HepG2 (cell line): ENCODE results near the gene CXorf38. TPM values are rescaled to one million over a fixed set of nuclear protein-coding genes. Genes with fewer than 3 reads are reported as not detected.

Source experiments
- EEA1 ChIP-seq: sonication (generic); formaldehyde crosslinking; IDR thresholded peaks from 2 replicates; pipeline ENCODE4 v1.5.1; 2020; ENCODE audit warnings: mild to moderate bottlenecking, missing genetic modification reagents, borderline replicate concordance
- FOSL2 ChIP-seq: sonication (generic); formaldehyde crosslinking; IDR thresholded peaks from 2 replicates; pipeline ENCODE4 v1.4.0; 2020; ENCODE audit warnings: missing genetic modification reagents
- GATAD1 ChIP-seq: IDR thresholded peaks from 2 replicates; pipeline ENCODE4 v1.6.1; 2016; ENCODE audit warnings: missing genetic modification reagents, missing compliant biosample characterization
- GPN1 ChIP-seq: sonication (generic); formaldehyde crosslinking; IDR thresholded peaks from 2 replicates; pipeline ENCODE4 v1.5.1; 2020; ENCODE audit warnings: missing genetic modification reagents, borderline replicate concordance
- NAIF1 ChIP-seq: sonication (generic); formaldehyde crosslinking; IDR thresholded peaks from 2 replicates; pipeline ENCODE4 v1.5.0; 2020; ENCODE audit warnings: mild to moderate bottlenecking, missing genetic modification reagents, borderline replicate concordance
- PHF21A ChIP-seq: sonication (generic); formaldehyde crosslinking; IDR thresholded peaks from 2 replicates; pipeline ENCODE4 v1.5.0; 2020; ENCODE audit warnings: mild to moderate bottlenecking, missing genetic modification reagents
- POLR2AphosphoS5 ChIP-seq: IDR thresholded peaks from 2 replicates; pipeline ENCODE4 v1.6.1; 2012; ENCODE audit warnings: low read depth, low read length
- RBAK ChIP-seq: sonication (generic); formaldehyde crosslinking; IDR thresholded peaks from 2 replicates; pipeline ENCODE4 v1.5.1; 2020; ENCODE audit warnings: mild to moderate bottlenecking, missing genetic modification reagents
- RBFOX2 ChIP-seq: fragments of 200-400 bp; formaldehyde crosslinking; IDR thresholded peaks from 2 replicates; pipeline ENCODE4 v1.6.1; 2017; ENCODE audit warnings: low read depth, mild to moderate bottlenecking, low read length
- RXRA ChIP-seq: sonication (generic); formaldehyde crosslinking; IDR thresholded peaks from 2 replicates; pipeline ENCODE4 v1.5.1; 2020; ENCODE audit warnings: missing genetic modification reagents
- SALL1 ChIP-seq: sonication (generic); formaldehyde crosslinking; IDR thresholded peaks from 2 replicates; pipeline ENCODE4 v1.8.0; 2022; ENCODE audit warnings: mild to moderate bottlenecking, missing genetic modification reagents
- ZNF350 ChIP-seq: sonication (generic); formaldehyde crosslinking; IDR thresholded peaks from 2 replicates; pipeline ENCODE4 v1.4.0; 2020; ENCODE audit warnings: mild to moderate bottlenecking, low read depth, missing genetic modification reagents, borderline replicate concordance
- ZNF484 ChIP-seq: sonication (generic); formaldehyde crosslinking; IDR thresholded peaks from 2 replicates; pipeline ENCODE4 v1.5.1; 2020; ENCODE audit warnings: mild to moderate bottlenecking, low read depth, missing genetic modification reagents, borderline replicate concordance
- ZNF747 ChIP-seq: sonication (generic); formaldehyde crosslinking; IDR thresholded peaks from 2 replicates; pipeline ENCODE4 v1.8.1; 2023; ENCODE audit warnings: missing genetic modification reagents, mild to moderate bottlenecking, borderline replicate concordance
- polyA plus RNA-seq, 8 experiments: library from polyadenylated mRNA; depleted of rRNA in 3 of 8; stranded (reverse) in 7 of 8; unstranded in 1 of 8; fragments of >200 nt; fragmentation: Illumina TruSeq in 4 of 8; extraction: Trizol in 4 of 8; gene quantifications; 2 replicates each; pipeline versions ENCODE4 v1.2.1 to v1.2.3, GENCODE V29; 2011 to 2016; ENCODE audit warnings: low read depth in 4 of 8, missing spikeins in 1 of 8, mixed read lengths in 1 of 8; ENCODE audit not compliant: insufficient read depth in 1 of 8
- total RNA-seq, 5 experiments: library from RNA; depleted of rRNA; stranded (reverse); fragments of >200 nt; fragmentation: Illumina TruSeq; extraction: Trizol; gene quantifications; 2 replicates each; pipeline ENCODE4 v1.2.3, GENCODE V29; 2016; ENCODE audit warnings: low read depth in 1 of 5
- TF ChIP-seq, protein P1 (sequence below): sonication (generic); formaldehyde crosslinking; IDR thresholded peaks from 2 replicates; pipeline ENCODE4 v1.5.0; 2020; ENCODE audit warnings: mild to moderate bottlenecking, missing genetic modification reagents
- TF ChIP-seq, protein P2 (sequence below): IDR thresholded peaks from 2 replicates; pipeline ENCODE4 v1.6.1; 2016; ENCODE audit warnings: low read depth, missing genetic modification reagents, missing compliant biosample characterization
- TF ChIP-seq, protein P3 (sequence below): sonication (generic); formaldehyde crosslinking; IDR thresholded peaks from 2 replicates; pipeline ENCODE4 v1.4.0; 2020; ENCODE audit warnings: missing genetic modification reagents, borderline replicate concordance
- TF ChIP-seq, protein P4 (sequence below): sonication (generic); formaldehyde crosslinking; IDR thresholded peaks from 2 replicates; pipeline ENCODE4 v1.4.0; 2020; ENCODE audit warnings: missing genetic modification reagents

Gene CXorf38
- total and polyA plus RNA-seq, 2 of the 13 experiments (the other 11 are each of a cell fraction or from before 2014, with no cell fraction given): 4.6 to 6.7 TPM

DNA sequence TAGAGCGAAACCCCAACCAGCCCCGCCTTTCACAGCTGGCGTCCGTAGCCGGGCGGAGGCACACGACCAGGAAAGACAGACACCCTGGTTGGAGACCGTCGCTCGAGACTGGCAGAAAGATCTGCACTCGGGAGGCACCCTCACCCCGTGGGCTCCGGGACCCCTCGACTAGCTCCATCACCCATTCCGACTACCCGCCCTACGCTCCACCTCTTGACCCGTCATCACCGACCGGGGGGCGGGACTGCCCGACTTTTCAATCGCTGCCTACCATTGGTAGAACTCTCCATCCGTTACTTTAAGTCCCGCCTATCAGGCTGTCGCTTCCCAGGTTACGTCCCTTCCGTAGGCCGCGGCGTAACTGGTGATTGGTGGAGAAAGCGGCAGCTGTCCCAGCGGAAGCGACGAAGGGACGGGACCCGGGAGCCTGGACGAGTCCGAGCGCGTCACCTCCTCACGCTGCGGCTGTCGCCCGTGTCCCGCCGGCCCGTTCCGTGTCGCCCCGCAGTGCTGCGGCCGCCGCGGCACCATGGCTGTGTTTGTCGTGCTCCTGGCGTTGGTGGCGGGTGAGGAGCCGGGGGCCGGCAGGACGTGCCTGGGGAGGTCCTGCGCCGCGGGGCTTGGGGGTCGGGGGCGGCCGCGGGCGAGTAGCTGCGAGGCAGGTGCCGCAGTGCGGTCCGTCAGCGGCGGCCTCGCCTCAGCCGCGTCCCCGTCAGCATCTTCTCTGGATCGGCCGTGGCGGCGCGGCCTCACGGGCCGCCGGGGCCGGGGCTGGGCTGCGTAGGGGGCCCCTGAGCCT lies 66.6 kb downstream of the CXorf38 start, which contains the start of gene ATP6AP2 (continued):
- TF ChIP-seq, protein P1, sequence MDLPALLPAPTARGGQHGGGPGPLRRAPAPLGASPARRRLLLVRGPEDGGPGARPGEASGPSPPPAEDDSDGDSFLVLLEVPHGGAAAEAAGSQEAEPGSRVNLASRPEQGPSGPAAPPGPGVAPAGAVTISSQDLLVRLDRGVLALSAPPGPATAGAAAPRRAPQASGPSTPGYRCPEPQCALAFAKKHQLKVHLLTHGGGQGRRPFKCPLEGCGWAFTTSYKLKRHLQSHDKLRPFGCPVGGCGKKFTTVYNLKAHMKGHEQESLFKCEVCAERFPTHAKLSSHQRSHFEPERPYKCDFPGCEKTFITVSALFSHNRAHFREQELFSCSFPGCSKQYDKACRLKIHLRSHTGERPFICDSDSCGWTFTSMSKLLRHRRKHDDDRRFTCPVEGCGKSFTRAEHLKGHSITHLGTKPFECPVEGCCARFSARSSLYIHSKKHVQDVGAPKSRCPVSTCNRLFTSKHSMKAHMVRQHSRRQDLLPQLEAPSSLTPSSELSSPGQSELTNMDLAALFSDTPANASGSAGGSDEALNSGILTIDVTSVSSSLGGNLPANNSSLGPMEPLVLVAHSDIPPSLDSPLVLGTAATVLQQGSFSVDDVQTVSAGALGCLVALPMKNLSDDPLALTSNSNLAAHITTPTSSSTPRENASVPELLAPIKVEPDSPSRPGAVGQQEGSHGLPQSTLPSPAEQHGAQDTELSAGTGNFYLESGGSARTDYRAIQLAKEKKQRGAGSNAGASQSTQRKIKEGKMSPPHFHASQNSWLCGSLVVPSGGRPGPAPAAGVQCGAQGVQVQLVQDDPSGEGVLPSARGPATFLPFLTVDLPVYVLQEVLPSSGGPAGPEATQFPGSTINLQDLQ (CRISPR knock-in tag): no peak
- no peak for TF ChIP-seq GPN1
- no peak for TF ChIP-seq ZNF350 (CRISPR knock-in tag)
- TF ChIP-seq RXRA (CRISPR knock-in tag): no peak
- no peak for TF ChIP-seq RBAK (CRISPR knock-in tag)
- TF ChIP-seq EEA1 (CRISPR knock-in tag): 0 out of 2 replicates have a peak, but pooled peaks have one; percentile 38
- no peak for TF ChIP-seq ZNF747 (CRISPR knock-in tag)
- TF ChIP-seq ZNF484: no peak
- TF ChIP-seq, protein P2, sequence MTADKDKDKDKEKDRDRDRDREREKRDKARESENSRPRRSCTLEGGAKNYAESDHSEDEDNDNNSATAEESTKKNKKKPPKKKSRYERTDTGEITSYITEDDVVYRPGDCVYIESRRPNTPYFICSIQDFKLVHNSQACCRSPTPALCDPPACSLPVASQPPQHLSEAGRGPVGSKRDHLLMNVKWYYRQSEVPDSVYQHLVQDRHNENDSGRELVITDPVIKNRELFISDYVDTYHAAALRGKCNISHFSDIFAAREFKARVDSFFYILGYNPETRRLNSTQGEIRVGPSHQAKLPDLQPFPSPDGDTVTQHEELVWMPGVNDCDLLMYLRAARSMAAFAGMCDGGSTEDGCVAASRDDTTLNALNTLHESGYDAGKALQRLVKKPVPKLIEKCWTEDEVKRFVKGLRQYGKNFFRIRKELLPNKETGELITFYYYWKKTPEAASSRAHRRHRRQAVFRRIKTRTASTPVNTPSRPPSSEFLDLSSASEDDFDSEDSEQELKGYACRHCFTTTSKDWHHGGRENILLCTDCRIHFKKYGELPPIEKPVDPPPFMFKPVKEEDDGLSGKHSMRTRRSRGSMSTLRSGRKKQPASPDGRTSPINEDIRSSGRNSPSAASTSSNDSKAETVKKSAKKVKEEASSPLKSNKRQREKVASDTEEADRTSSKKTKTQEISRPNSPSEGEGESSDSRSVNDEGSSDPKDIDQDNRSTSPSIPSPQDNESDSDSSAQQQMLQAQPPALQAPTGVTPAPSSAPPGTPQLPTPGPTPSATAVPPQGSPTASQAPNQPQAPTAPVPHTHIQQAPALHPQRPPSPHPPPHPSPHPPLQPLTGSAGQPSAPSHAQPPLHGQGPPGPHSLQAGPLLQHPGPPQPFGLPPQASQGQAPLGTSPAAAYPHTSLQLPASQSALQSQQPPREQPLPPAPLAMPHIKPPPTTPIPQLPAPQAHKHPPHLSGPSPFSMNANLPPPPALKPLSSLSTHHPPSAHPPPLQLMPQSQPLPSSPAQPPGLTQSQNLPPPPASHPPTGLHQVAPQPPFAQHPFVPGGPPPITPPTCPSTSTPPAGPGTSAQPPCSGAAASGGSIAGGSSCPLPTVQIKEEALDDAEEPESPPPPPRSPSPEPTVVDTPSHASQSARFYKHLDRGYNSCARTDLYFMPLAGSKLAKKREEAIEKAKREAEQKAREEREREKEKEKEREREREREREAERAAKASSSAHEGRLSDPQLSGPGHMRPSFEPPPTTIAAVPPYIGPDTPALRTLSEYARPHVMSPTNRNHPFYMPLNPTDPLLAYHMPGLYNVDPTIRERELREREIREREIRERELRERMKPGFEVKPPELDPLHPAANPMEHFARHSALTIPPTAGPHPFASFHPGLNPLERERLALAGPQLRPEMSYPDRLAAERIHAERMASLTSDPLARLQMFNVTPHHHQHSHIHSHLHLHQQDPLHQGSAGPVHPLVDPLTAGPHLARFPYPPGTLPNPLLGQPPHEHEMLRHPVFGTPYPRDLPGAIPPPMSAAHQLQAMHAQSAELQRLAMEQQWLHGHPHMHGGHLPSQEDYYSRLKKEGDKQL (CRISPR knock-in tag): no peak
- peak; percentile 25; the same call in 1 of the 2 replicates for TF ChIP-seq SALL1
- peak; percentile 9; the same call in 1 of the 2 replicates for TF ChIP-seq PHF21A (CRISPR knock-in tag)
- TF ChIP-seq GATAD1 (CRISPR knock-in tag): peak; percentile 76; the same call in 1 of the 2 replicates
- TF ChIP-seq, protein P3, sequence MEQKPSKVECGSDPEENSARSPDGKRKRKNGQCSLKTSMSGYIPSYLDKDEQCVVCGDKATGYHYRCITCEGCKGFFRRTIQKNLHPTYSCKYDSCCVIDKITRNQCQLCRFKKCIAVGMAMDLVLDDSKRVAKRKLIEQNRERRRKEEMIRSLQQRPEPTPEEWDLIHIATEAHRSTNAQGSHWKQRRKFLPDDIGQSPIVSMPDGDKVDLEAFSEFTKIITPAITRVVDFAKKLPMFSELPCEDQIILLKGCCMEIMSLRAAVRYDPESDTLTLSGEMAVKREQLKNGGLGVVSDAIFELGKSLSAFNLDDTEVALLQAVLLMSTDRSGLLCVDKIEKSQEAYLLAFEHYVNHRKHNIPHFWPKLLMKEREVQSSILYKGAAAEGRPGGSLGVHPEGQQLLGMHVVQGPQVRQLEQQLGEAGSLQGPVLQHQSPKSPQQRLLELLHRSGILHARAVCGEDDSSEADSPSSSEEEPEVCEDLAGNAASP (CRISPR knock-in tag): no peak
- TF ChIP-seq FOSL2 (CRISPR knock-in tag): 0 out of 2 replicates have a peak, but pooled peaks have one; percentile 6
- TF ChIP-seq NAIF1 (CRISPR knock-in tag): 0 out of 2 replicates have a peak, but pooled peaks have one; percentile 55
- peak; percentile 70 for TF ChIP-seq POLR2AphosphoS5
- peak; percentile 79 for TF ChIP-seq RBFOX2
- TF ChIP-seq, protein P4, sequence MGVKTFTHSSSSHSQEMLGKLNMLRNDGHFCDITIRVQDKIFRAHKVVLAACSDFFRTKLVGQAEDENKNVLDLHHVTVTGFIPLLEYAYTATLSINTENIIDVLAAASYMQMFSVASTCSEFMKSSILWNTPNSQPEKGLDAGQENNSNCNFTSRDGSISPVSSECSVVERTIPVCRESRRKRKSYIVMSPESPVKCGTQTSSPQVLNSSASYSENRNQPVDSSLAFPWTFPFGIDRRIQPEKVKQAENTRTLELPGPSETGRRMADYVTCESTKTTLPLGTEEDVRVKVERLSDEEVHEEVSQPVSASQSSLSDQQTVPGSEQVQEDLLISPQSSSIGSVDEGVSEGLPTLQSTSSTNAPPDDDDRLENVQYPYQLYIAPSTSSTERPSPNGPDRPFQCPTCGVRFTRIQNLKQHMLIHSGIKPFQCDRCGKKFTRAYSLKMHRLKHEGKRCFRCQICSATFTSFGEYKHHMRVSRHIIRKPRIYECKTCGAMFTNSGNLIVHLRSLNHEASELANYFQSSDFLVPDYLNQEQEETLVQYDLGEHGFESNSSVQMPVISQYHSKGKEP (CRISPR knock-in tag): no peak
